Gastrocnemius medialis (tissue), 4 donors: Measurements from ENCODE around the gene LRMDA.

Source experiments
- POLR2A ChIP-seq, 2 donors: fragments of 450-650 bp; IDR thresholded peaks; one replicate each; pipeline ENCODE4 v1.6.1; 2017; ENCODE audit warnings: antibody characterized with exemption in 2 of 2, mild to moderate bottlenecking in 2 of 2, moderate library complexity in 2 of 2
- TF ChIP-seq, protein P1 (sequence below), 5 experiments: fragments of 450-650 bp in 3 of 5; fragments of 200-600 bp in 2 of 5; sonication (generic) in 2 of 5; IDR thresholded peaks in 4 of 5; conservative IDR thresholded peaks in 1 of 5; 1 replicate in 4 of 5; 2 replicates in 1 of 5; pipeline ENCODE4 v1.5.1; 2016 to 2019; ENCODE audit warnings: antibody characterized with exemption in 5 of 5, mild to moderate bottlenecking in 3 of 5, moderate library complexity in 3 of 5

DNA sequence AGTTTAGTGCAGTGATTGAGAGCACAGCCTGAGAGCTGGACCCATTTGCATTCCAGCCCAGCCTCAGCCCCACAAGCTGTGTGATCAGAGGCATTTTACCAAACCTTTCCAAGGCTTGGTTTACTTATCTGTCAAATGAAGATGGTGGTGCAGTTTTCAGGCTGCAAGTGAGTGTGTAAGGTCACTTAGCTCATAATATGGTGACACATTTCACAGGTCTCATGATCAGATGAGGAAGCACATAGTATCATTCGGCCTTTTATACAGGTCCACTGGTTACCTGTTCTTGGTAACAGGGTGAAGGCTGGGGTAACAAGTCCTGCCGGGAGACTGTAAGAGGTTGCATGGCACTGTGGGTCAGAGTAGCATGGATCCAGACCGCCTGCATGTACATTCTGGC lies 371.7 kb downstream of the LRMDA start:
- TF ChIP-seq POLR2A (IDR thresholded peaks at IDR 0.05) = no peak
- TF ChIP-seq, protein P1, sequence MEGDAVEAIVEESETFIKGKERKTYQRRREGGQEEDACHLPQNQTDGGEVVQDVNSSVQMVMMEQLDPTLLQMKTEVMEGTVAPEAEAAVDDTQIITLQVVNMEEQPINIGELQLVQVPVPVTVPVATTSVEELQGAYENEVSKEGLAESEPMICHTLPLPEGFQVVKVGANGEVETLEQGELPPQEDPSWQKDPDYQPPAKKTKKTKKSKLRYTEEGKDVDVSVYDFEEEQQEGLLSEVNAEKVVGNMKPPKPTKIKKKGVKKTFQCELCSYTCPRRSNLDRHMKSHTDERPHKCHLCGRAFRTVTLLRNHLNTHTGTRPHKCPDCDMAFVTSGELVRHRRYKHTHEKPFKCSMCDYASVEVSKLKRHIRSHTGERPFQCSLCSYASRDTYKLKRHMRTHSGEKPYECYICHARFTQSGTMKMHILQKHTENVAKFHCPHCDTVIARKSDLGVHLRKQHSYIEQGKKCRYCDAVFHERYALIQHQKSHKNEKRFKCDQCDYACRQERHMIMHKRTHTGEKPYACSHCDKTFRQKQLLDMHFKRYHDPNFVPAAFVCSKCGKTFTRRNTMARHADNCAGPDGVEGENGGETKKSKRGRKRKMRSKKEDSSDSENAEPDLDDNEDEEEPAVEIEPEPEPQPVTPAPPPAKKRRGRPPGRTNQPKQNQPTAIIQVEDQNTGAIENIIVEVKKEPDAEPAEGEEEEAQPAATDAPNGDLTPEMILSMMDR (IDR thresholded peaks at IDR 0.05 in 4 of 5, conservative IDR thresholded peaks at IDR 0.05 in 1 of 5) = no peak
